Esophagus squamous epithelium (tissue), 4 donors: ENCODE results near the gene PRPF40B.

ENCODE experiments used
- CTCF ChIP-seq, 6 experiments: fragments of 450-650 bp in 4 of 6; fragments of 200-600 bp in 2 of 6; sonication (generic) in 2 of 6; IDR thresholded peaks; one replicate each; pipeline ENCODE4 v1.5.1; 2016 to 2019; ENCODE audit warnings: antibody characterized with exemption in 6 of 6, mild to moderate bottlenecking in 4 of 6, moderate library complexity in 4 of 6
- POLR2A ChIP-seq, 4 donors: fragments of 450-650 bp; IDR thresholded peaks; one replicate each; pipeline ENCODE4 v1.6.1; 2017; ENCODE audit warnings: antibody characterized with exemption in 4 of 4, mild to moderate bottlenecking in 4 of 4, moderate library complexity in 3 of 4

GRCh38 chr12:49671031-49671765 is 47.8 kb downstream of the PRPF40B start:
- TF ChIP-seq CTCF (IDR thresholded peaks at IDR 0.05) = no peak
- no peak for TF ChIP-seq POLR2A (IDR thresholded peaks at IDR 0.05)
